HG03565 (cell line): Measurements from ENCODE around the gene WBP2NL.
A peak's percentile ranks its signal among the peaks of the same experiment; 100 is the strongest.
"Not testable (repeated sequence)": the region's sequence is repeated elsewhere in the genome, so short reads cannot be mapped to it uniquely, and the experiment has no call there.

Source experiments
- ATAC-seq: cut with Tn5 transposase; IDR thresholded peaks from one replicate; pipeline ENCODE4 v1.9.1; 2021; ENCODE audit warnings: mild to moderate bottlenecking, moderate library complexity; ENCODE audit not compliant: unreplicated experiment

WBP2NL gene, protein sequence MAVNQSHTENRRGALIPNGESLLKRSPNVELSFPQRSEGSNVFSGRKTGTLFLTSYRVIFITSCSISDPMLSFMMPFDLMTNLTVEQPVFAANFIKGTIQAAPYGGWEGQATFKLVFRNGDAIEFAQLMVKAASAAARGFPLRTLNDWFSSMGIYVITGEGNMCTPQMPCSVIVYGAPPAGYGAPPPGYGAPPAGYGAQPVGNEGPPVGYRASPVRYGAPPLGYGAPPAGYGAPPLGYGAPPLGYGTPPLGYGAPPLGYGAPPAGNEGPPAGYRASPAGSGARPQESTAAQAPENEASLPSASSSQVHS

DNA sequence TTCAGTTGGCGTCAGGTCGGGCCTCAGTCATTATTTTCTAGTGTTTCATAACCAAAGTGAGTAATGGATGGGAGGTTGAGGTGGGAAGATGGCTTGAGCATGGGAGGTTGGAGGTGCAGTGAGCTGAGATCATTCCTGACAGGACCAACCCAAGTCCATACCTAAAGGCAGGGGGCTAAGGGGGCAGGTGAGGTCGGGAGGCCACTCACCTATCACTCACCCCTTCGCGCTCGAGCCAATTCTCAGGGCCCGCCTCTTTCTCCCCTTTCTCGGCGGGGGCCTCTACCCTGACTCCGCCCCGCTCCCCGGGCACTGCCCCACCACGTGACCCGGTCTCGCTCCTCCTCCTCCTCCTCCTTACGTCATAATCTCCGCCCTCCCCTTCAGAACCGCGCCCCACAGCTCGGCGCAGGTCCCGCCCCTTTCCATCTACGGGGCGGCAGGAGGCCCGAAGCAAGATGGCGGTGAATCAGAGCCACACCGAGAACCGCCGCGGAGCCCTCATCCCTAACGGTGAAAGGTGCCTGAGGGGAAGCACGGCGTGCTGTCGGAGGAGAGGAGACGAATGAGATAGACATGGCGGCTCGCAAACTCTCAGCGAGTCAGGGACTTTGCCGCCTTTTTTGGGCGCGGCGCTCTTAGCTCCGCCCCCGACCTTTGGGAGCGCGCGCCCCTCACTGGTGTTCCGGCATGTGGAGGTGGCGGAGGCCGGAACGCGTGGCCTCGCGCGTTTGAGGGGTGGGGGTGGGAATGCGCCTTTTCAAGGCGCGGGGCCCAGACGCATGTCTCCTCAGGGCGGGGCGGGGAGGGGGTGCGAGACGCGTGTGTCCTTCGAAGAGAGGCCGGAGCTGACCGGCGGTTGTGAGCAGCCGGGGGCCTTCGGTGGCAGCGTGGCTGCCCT is at the start of gene WBP2NL:
WBP2NL (plus strand) TSS at position 428 of the 901 bp plus-strand sequence; CDS start at position 459, 31 bp downstream.
- peak; percentile 73 for ATAC-seq

GRCh38 chr22:41948928-41949296 is 49.7 kb upstream of the WBP2NL start:
- ATAC-seq: not testable (repeated sequence)

DNA sequence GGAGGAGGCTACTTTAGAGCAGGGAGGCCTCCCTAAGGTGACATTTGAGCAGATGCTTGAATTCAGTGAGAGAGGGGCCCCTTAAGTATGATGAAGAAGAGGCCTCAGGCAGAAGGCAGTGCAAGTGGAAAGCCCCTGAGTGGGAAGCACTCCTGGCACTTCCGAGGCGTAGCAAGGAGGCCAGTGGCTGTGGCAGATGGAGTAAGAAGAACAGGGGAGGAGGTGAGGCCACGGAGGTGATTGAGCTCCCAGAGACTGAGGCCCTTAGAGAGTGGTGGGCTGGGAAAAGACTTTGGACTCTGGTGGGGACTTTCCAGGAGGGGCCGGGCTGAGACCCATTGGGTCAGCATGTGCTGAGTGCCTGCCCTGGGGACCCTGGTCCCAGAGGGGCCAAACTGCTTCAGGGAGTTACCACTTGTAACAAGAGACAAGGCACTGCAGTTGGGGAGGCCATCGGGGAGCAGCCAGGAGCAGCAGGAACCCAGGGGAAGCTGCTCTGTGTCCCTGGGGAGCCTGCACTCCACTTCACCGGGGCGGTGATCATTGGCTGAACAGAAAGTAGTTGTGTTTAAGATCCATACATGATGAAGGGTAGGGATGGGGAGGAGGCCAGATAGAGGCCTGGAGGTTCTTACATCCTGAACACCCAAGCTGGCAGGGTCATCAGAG is 49.2 kb upstream of the WBP2NL start:
- ATAC-seq: no peak

- ATAC-seq: no peak
Measured at GRCh38 chr22:41951898-41952474, 46.6 kb upstream of the WBP2NL start, which contains the start of gene SMIM45. Gene SMIM45, plus strand, starts transcription at chr22:41952150.

DNA sequence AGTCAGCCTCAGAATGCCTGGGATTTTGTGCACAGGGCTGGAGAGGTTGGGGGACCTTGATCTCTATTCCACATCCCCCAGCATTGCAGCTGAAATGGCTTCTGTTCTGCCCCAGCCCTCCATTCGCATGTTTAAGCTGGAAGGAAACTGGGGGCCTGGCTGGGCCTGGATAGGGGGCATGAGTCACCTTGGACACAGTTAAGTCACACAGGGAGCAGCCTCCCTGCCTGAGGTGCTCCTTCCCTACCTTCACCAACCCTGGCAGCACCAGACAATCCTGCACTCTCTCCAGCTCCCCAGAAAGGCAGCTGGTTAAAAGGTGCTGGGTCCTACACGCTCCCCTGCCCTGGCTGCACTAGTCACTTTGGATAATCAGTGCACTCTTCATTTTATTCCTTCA is 45.9 kb upstream of the WBP2NL start:
- ATAC-seq: no peak

- no peak for ATAC-seq
Measured at GRCh38 chr22:41957941-41958556, 40.5 kb upstream of the WBP2NL start.

DNA sequence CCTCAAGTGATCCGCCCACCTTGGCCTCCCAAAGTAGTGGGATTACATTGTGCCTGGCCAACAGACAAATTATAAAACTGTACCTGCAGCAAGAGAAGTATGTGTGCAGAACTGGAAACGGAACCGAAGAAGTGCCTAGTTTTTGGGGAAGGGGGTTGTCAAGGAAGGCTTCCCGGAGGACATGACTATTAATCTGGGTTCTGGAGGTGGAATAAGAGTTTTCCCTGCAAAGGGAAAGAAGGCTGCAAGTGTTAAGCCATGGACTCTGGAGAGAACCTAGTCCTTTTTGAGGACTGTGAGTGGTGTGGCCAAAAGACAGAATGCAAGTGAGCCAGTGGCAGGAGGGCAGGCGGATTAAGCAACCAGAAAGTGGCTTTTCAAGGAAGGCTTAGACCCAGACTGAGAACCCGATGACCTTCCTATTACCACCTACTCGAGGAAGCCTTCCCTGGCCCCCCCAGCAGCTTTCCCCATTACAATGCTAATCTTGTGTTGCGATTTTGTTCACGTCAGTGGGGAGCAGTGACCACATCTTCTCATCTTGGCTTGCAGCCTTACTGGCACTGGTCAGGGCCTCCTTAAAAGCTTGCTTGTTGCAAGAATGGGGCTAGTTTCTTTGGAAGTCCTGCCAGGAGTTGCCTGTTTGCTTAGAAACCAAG is 35.0 kb upstream of the WBP2NL start:
- ATAC-seq: no peak

GRCh38 chr22:41964112-41964491 is 34.5 kb upstream of the WBP2NL start:
- ATAC-seq: no peak

DNA sequence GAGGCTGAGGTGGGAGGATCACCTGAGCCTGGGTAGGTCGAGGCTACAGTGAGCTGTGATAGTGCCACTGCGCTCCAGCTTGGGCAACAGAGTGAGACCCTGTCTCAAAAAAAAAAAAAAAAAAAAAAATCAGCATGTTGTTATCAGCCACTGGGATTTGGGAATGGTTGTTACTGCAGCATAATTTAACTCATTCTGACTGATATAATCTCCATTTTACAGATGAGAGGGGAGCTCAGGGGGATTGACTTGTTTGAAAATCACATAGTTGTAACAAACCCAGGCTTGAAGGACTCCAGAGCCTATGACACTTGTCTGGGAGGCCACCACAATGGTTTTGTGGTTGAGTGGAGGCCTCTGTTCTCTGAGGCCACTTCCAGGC is 32.4 kb upstream of the WBP2NL start:
- no peak for ATAC-seq

DNA sequence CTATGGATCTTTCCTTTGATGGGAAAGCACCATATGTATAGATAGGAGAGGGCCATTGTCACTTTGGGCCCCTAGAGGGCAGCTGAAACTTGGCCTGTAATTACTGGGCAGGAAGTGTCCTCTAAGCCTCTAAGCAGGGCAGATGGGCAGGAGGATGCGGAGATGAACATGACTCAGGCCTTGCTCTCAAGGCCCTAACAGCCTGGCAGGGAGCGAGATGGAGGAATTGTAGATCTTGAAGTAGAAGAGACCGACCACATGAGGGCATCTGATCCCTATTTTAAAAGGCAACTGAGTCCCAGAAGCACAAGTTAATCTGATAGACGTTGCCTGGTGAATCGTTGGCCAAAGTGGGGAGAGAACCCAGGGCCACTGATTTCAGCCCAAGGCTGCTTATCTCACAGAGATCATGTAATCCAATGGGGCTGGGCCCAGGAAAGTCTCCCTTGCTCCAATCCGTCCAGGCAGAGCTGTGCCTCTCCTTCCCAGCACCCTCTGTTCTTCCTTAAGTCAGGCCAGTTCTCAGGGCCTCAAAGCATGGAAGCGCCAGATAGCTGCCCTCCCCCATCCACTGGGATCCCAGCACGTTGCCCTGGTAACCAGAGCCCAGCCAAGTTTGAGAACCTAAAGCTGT is 31.9 kb upstream of the WBP2NL start:
- ATAC-seq: no peak

- no peak for ATAC-seq
Measured at GRCh38 chr22:41968601-41969000, 30.0 kb upstream of the WBP2NL start.

- ATAC-seq: no peak
Measured at GRCh38 chr22:41969110-41969646, 29.4 kb upstream of the WBP2NL start, which contains the start of gene SEPTIN3. Gene SEPTIN3, plus strand, starts transcription at chr22:41969443. Its CDS starts 2,050 bp downstream, at chr22:41971493.

DNA sequence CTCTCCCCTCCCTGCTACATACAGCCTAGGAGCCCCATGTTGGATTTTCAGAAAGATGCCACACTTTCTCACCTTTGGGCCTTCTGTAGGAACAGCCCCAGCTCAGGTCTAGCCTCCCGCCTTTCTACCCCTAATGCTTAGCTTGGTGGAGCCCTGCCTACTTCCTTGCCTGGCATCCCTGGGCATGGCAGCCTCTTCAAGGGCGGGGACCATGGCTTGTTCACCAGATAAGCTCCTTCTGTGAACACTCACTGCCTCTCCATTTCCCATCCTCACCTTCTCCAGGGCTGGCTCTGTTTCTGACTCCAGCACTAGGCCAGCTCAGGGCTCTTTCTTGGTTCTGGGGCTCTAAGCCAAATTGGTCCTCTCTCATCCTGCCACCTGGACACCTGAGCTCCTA is 28.0 kb upstream of the WBP2NL start:
- no peak for ATAC-seq

DNA sequence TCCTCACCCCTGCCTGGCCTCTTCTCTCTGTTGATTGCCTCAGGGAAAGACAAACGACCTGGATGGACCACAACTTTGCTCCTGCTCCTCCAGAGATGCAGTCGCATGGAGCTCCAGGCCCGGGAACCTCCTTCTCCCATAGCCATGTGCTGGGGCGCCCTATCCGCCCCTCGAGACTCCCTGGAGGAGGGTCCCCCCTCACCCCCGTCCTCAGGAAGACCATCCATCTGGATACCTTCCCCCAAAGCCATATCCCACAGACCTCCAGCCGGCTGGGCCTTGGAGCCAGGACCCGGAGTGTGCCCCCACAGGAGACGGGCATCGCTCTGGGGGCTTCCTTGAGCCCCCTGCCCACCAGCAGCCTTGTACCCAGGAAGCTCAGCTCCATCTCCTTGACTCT is 27.2 kb upstream of the WBP2NL start:
- ATAC-seq: no peak

GRCh38 chr22:41974691-41975290 is 23.8 kb upstream of the WBP2NL start:
- no peak for ATAC-seq

DNA sequence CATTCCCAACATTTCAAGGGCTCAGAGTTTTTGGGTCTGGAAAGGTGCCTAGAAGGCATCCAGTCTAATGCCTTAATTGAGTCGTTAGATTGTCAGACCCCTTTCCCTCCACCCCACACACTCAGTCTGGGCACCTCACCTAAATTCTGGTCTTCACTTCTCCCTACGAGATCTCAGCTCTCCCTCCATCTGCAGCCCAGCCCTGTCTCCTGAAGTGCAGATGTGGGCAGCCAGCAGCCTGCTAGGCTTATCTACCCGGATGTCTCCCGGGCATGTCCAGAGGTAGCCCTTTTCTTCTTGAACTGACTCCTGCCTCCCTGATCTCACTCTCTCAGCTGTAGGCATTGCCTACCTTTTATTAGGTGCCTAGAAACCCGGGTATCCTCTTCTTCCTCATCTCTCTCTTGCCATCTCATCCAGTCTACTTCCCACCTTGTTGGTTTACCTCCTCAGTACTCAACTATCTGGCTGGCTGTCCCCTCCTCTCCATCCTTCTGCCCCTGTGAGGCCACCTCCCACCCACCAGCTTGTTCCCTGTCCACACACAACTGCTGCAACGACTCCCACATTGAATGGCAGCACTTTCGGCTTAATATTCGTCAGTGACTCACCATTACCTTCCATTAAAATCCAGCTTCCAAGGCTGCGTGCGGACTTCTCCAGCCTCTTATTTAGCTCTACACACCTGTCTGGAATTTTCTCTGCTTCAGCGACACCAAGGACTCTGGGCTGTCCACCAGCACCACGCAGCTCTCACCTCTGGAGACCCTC is 23.1 kb upstream of the WBP2NL start:
- ATAC-seq: no peak

DNA sequence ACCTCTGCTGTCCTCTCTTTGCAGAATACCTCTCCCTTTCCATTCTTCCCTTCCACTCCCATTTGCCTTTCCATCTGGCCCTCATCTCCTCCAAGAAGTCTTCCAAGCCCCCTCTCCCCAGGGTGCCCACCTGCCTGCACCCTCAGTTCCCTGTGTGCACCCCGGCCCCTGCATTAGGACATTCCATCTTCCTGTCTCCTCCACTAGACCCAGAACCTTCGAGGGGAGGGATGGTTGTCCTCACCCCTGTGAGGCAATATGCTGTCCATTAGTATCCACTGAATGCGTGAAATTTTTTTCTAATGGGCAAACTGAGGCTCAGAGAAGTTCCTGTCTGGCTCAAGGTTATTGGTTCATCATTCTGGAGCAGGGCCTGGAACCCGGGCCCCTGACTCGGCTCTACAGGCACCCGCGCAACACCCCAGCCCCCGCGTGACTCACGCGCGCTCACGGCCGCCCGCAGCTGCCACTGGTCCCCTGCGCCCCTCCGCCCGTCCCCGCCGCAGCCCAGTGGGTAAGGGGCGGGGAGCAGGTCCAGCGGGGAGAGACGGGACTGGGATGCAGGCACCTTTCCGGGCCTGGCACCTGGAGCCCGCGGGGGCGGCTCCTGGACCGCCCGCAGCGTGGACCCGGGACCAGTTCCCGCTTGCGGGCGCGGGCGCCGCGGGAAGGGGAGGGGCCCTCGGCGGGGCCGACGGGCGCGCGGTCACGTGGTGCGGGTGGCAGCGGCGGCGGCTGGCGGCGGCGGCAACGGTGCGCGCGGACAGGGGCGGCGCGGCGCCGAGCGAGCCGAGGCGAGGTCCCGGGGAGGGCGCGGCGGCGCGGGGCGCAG is 22.3 kb upstream of the WBP2NL start:
- no peak for ATAC-seq
